HG03139 (cell line): ENCODE results near the gene GRIN1.
"Not testable (repeated sequence)": the region's sequence is repeated elsewhere in the genome, so short reads cannot be mapped to it uniquely, and the experiment has no call there.

Experiments
- ATAC-seq: cut with Tn5 transposase; IDR thresholded peaks from one replicate; pipeline ENCODE4 v1.9.1; 2021; ENCODE audit not compliant: unreplicated experiment

GRIN1 gene

DNA sequence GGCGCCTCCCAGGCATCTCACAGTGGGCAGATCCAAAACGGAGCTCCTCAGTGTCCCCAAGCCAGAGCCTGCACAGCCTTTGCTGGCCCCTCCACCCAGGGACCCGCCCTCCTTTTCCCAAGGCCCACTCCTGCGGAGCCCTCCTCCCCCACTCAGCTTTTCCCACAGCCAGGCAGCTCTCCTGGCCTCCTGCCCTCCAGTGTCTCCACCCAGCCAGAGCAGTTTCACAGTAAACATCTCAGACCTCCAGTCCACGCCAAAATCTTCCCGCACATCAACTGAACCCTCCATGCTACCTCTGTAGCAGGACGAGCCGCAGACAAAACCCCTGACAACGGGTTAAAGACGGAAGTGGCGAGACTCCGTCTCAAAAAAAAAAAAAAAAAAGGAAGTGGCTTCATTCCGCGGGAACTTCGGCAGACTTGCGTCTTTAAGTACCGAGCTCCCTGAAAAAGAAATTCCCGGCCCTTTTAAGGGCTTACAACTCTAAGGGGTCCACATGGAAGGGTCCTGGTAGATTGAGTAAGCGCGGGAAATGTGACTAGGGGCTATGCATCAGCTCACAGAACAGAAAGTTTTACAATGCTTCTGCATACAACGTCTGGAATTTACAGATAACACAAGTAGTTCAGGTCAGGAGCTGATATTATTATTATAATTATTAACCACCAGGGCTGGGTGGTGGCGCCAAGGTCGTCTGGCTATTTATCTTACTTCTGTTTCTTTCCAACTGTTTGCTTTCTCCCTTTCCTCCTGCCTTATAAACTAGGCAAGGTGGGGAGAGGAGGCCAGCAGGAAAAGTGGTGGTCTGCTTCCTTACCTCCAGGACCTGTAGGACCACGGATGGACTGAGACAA is 11.4 kb upstream of the GRIN1 start:
- ATAC-seq = no peak

DNA sequence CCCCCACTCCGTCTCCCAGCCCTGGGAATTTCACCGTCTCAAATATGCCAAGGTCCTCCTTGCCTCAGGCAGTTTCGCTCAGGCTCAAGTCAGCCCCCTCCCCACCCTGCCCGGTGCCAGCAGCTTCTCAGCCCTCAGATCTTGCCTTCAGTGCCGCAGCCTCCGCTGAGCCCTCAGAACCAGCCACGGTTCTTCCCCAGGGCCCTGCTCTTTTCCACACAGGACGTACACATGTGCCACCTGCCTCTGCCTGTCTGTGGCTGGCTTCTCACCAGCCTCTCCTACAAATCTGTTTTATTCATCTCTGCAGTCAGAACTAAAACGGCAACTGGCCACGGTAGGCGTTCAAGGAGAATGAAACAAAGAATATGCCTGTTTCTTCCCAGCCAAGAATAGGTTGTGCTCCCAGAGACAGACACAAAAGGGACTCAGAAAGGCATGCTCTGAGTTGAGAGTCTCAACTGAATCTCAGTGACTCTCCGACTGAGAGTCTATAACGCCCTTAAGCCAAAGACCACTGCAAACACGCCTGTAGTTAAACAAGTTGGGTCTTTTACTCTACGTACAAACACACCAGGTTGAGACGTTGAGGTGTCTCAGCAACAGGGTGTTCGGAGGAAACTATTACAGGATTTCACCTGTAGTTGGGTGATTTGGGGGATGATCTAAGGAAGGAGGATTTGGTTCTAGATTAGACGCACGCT is 10.6 kb upstream of the GRIN1 start:
- no peak for ATAC-seq

DNA sequence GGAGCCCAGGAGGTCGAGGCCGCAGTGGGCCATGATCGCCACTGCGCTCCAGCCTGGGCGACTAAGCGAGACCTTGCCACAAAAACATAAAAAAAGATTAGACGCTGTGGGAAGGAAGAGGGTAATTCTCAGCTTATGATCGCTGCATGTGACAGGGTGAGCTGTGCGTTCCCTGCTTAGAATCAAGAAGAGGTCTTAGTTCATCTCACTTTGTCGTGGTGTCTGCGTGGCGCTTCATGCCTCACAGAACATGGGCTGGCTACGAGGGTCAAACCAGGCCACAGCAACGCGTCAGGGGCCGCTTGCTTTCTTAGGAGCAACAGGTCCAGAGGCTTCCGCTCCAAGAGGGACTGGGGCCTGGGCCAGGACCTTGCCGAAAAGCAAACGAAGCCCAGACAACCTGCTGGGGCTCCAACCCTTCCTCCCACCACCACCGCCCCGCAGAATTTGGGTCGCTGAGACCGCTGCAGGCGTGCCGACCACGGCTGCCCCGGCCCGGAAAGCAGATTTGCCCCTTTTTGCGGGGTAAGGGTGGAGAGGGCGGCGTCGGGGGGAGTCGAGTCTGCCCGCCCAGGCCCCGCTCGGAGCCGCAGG is 10.0 kb upstream of the GRIN1 start:
- ATAC-seq = peak; percentile 8

DNA sequence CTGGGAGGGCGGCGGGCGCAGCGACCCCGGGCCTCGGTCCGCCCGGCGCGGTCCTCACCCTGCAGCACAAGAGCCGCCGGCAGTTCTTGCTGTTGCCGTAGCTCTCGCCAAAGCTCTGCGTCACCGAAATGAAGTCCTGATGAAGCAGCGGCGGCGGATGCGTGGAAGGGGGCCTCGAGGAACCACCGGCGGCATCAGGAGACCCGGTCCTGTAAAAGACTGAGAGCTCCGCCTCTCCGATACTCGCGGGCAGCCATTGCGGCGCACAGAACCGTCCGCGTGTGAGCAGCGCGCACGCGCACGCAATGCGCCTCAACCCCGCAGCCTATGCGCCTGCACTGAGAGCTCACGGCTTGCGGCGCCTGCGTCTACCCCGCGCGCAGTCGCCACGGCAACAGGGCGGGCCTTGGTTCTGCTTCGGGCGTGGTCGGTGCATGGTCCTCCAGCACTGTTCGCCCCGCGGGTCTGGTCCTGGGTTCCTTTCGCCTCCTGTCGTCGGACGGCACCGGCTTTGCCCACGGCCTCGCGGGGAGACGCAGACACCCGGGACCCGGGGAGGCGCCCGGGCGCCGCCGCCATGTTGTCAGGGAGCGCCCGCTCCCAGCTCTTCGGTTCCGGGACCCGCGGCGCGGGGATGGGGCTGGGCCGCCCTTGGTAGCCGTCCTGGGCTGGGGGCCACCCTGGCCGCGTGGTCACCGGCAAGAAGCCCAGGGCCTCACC is 9.3 kb upstream of the GRIN1 start:
- ATAC-seq = peak; percentile 65

DNA sequence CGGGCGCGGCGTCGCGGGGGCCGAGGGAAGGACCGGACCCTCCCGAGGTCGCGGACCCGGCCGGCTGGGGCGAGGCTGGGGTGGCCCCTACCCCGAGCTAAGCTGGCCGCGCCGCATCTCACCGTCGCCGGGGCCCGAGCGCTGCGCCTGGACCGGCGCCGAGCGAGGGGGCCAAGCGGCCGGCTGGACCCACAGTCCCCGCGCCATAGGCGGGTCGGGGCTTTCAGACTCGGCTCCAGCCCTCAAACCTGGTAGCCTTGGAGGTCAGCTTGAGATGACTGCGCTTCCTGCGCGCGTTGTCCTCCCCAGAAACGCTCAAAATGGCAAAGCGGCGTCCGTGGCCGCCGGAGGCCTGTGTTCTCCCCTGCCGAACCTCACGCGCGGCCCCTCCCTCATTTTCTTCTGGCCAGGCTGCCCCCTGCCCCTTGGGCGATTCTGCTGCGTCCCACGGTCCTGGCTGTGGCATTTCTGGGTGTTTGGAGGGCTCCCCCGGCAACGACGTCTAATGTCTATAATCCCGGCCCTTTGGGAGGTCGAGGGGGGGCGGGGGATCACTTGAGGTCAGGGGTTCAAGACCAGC is 8.7 kb upstream of the GRIN1 start:
- no peak for ATAC-seq

DNA sequence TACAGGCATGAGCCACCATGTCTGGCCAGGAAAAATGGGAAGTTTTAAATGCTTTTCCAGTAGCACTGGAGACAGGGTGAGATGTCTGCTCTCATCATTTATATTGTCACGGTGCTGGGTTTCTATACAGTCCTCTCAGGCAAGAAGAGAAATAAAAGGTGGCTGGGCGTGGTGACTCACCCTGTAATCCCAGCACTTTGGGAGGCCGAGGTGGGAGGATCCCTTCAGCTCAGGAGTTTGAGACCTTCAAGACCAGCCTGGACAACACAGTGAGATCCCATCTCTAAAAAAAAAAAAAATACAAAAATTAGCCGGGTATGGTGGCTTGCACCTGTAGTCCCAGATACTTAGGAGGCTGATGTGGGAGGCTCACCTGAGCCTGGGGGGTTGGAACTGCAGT is 4.8 kb upstream of the GRIN1 start:
- no peak for ATAC-seq

DNA sequence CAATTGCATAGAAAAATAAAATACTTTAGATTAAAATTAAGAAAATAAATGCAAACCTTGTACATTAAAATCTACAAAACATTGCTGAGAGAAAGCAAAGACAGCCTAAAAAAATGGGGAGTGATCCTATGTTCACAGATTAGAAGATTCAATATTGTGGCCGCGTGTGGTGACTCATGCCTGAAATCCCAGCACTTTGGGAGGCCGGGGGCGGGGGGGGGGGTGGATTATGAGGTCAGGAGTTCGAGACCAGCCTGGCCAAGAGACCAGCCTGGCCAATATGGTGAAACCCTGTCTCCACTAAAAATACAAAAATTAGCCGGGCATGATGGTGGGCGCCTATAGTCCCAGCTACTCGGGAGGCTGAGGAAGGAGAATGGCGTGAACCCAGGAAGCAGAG is 3.8 kb upstream of the GRIN1 start:
- ATAC-seq = not testable (repeated sequence)

DNA sequence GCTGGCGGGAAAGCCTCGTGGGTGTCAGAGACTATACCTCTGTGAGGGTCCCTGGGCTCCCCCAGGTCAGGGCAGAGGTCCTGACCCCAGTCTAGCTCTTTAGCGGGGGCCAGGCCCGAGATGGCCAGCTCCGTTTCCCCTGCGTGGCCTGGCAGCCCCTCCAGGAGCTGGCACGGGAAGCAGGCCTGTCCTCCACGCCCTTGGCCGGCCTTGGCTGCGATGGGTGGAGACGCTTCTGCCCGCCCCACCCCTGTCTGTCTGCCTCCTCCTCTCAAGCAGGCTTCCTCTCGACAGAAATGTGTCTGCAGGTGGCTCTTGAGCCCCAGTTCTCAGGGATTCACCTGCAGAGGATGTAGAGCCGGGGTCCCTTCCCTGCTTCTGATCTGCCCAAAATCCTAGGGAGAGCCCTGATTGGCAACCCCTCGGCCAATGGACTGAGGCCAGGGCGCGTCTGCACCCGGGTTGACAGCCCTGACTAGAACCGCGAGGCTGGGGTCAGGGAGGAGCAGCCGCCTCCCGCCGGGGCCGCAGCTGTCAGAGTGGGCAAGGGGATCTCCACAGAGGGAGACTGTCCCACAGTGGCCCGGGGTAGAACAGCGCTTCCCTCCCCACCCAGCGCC is 2.6 kb upstream of the GRIN1 start:
- no peak for ATAC-seq

DNA sequence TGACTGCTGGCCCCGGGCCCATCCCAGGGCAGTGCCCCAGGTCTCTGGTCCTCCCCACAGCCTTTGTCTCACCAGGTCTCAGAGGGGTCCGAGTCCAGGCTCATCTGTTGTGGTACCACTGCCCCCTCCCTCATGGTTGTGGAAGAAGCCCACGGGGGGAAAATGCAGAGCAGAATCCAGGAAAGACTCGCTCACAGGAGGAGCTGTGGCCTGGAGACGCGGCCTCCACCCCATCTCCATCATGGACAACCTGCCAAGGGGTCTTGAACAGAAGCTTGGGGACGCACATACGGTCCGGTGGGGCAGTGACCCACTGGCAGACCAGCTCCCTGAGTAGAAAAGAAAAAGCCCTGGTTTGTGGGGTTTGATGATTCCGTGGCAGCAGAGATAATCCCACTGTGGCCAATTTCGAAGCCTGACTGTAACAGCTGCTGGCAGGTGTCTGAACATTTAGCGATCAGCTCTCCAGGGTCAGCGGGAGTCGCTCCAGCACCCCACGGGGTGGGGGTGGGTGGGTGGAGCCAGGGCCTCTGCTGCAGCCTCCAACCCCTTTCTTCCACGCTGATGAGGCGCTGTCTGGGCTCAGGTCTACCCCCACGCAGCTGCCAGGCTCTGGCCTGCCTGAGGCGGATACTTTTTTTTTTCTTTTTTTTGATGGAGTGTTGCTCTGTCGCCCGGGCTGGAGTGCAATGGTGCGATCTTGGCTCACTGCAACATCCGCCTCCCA is 1.9 kb upstream of the GRIN1 start:
- ATAC-seq = no peak

DNA sequence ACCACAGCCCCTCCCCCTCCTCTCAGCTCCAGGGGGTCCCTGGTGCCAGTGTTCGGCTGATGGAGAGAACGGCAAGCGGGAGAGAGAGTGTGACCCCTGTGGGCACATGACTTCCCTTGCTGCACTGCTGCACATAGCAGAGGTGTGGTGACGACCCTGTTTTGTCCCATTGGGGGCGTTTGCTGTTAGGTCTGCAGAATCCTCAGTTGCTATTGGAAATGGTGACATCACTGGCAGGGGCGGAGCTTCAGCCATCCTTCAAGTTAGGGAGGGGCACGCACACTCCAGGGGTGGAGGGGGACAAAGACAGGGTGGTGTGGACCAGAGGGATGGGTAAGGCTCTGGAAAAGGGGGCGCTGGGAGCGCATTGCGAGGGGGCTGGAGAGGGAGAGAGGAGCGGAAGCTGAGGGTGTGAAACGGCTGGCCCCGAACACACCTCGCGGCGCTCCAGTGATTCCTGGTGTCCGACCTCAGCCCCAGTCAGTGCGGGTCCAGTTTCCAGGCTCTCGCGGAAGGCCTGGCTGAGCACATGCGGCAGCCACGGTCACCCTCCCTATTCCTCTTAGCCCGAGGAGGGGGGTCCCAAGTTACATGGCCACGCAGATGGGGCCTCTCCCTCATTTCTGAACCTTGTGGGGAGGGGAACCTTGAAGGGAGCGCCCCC is 764 bp upstream of the GRIN1 start:
- ATAC-seq = no peak

DNA sequence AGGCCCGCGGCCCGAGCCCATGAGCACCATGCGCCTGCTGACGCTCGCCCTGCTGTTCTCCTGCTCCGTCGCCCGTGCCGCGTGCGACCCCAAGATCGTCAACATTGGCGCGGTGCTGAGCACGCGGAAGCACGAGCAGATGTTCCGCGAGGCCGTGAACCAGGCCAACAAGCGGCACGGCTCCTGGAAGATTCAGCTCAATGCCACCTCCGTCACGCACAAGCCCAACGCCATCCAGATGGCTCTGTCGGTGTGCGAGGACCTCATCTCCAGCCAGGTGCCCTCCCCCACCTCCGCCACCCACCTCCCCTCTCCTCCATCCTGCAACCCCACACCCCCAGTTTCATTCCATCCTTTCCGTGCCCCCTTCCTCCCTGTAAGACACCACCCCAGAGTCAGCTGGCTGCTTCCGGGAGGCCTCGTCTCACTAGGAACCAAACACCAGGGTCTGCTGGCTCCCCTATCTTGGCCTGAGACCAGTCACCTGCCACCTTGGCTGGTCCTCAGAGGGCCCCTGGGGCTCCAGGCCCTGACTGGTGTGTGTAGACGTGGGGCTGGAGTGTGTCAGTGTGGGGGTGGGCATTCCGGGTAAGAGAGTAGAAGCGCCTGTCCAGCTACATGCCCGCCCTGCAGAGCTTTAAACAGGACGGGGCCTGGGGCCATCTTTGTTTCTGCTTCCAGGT is 655 bp downstream of the GRIN1 start:
- ATAC-seq = no peak

DNA sequence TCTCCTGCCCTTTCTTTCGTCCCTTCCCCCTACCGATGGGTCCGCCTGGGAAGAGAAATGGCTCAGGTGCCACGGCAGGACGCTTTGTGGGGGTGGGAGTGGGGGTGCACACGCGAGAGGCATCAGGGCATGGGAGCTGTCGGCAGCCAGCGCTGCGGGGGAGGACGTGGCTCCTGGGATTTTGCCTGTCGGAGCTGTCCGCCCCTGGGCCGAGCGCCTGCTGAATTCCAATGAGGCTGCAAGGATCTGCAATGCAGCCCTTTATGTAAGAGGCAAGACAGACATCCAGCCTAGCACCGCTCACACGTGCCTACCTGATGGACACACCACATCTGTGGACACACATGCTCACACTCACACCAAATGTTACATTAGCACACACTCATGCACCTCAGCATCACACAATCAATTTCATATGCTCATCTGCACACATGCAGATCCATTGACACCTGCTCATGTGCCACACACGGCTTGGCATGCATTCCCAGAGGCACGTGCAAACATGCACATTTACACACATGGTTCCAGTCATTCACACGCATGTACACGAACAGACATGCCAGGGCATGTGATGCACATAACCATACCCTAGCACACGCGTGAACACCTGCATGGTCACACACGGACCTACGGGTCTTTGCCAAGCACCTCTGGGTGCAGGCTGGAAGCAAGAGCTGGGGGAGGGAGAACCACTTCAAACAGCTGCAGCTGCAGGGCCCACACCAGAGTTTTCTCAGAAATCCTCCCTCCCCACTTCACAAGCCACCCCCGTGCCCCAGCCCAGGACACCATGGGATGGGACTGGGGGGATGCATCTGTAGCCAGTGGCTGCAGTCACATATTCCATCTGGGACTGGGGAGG is 1.4 kb downstream of the GRIN1 start:
- no peak for ATAC-seq

DNA sequence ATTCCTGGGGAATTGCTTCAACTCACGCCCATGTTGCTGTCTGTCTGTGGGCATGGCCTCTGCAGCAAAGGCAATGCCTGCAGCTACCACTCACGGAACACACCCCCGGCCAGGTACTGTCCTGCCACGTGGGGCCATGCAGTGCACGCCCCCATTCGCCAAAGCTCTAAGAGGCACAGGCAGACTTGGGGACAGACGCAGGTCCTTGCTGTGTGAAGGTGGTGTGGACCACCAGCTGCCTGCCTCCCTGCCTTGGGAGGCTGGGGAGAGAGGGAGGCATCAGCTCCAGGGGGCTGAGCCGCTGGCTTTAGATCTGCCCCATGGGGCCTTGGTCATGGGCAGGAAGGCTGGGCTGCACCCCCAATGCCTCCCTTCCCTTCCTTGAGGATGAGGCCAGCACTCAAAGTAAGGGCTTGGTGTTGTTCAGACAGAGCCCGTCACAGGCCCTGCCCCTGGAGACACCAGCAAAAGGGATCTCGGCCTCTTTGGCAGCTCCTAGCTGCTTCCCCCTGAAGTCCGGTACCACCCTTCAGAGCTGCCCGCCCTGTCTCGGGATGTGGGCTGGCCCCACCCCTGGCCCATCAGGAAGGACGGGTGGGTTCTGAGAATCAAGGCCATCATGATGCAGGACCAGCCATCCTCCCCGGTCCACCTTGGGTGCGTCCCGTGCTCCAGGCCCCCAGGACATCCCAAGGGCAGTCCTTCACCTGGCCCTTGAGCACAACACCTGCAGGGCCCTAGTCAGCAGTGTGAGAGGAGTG is 2.3 kb downstream of the GRIN1 start:
- no peak for ATAC-seq

DNA sequence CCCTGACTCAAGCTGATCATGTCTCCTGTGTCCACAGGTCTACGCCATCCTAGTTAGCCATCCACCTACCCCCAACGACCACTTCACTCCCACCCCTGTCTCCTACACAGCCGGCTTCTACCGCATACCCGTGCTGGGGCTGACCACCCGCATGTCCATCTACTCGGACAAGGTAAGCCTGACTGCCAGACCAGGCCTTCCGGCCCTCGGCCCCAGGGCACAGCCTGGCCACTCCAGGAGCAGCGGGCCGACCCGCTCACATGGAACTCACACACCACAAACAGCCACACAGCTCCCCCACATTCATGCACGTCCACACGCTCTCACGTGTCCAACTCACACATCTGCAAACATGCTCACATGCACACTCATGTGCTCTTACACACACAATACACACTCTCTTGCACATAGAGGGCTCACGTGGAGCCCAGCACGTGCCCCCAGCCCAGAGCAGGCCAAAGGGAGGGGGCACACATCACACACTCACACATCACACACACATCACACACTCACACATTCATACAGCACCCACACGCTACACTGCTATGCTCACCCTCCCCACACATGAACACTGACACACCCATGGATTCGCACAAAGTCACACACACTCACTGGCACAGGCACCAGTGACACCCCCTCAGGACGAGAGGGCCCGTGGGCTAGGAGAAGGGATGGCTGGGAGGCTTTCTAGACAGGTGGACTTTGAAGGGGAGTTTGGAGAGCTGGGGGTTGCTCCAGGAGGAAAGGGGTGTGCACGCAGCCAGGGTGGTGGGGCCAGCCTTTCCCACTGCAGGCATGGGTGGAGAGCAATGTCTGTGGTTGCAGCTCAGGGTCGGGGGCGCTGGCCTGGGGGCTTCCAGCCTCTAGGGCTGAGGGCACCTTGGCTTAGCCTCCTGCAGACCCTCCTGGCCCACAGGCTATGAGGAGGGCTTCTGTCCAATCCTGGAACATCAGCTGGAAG is 3.3 kb downstream of the GRIN1 start:
- ATAC-seq = no peak

DNA sequence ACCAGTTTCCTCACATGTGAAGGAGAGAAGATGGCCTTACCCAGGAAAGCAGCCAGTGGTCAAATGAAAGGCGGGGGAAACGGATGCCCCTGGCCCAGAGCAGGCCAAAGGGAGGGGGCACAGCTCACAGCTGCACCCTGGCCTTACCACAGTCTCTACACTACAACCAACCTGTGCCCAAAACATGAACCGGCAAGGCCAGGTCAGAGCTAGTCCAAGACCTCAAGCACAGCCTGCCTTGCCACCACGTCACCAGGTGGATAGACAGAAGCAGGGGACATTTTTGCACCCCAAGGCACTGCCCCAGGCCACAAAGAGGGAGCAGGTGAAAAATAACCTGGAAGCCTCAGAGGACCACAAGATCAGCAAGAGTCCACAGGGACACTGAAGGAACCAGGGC is 4.5 kb downstream of the GRIN1 start:
- ATAC-seq = no peak
